Dermis lymphatic vessel endothelial cell (primary cell): ENCODE measurements around the gene RASA2. TPM values are rescaled to one million over a fixed set of nuclear protein-coding genes. Genes with fewer than 3 reads are reported as not detected.

Experiments
- total RNA-seq: library from RNA; depleted of rRNA; stranded (reverse); fragments of >200 nt; gene quantifications from 2 replicates; pipeline ENCODE4 v1.2.1, GENCODE V29; 2014

The RASA2 gene, protein sequence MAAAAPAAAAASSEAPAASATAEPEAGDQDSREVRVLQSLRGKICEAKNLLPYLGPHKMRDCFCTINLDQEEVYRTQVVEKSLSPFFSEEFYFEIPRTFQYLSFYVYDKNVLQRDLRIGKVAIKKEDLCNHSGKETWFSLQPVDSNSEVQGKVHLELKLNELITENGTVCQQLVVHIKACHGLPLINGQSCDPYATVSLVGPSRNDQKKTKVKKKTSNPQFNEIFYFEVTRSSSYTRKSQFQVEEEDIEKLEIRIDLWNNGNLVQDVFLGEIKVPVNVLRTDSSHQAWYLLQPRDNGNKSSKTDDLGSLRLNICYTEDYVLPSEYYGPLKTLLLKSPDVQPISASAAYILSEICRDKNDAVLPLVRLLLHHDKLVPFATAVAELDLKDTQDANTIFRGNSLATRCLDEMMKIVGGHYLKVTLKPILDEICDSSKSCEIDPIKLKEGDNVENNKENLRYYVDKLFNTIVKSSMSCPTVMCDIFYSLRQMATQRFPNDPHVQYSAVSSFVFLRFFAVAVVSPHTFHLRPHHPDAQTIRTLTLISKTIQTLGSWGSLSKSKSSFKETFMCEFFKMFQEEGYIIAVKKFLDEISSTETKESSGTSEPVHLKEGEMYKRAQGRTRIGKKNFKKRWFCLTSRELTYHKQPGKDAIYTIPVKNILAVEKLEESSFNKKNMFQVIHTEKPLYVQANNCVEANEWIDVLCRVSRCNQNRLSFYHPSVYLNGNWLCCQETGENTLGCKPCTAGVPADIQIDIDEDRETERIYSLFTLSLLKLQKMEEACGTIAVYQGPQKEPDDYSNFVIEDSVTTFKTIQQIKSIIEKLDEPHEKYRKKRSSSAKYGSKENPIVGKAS
- total RNA-seq: 9.2 and 10.3 TPM in 2 replicates

DNA sequence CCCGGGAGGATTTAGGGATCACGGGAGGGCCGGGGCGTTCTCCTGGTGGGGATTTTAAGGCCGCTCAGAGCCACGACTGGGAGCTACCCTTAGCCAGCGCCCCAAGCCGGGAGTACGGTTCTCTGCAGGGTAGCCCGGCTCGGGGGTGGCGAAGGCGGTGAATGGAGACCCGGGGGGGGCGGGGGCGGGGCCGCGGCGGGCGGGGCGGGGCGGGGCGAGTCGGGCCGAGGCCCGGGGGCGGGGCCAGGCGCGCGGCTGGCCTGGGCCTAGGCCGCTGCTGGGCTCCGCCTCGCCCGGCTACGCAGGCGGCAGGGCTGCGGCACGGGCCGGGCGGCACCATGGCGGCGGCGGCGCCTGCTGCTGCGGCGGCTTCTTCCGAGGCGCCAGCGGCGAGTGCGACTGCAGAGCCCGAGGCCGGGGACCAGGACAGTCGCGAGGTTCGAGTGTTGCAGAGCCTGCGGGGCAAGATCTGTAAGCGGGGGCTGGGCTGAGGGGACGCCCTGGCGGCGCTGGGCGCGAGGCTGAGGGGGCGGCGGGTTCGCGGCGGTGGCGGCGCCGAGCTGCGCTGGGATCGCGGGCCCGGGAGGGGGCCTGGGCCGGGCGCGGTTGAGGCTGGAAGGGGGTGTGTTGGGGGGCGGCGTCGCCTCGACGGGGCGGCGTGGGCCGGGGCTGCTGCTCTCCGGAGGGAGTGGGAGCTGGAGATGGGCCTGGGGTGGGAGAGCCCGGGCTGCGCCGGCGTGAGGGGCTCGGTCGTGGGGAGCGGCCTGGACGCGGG lies at the start of gene RASA2:
Gene RASA2, plus strand, starts transcription at position 282 of the 775 bp plus-strand sequence. Its CDS starts 57 bp downstream, at position 339.

Other genes starting within 250 kb of the RASA2 start
- gene ZBTB38, start 118.5 kb upstream of the RASA2 start, total RNA-seq: 64.4 and 88.4 TPM in 2 replicates